Esophagus muscularis mucosa (tissue), 3 donors: Measurements from ENCODE around the gene NME5.

Source experiments
- CTCF ChIP-seq, 3 experiments: fragments of 200-600 bp in 2 of 3; fragments of 450-650 bp in 1 of 3; sonication (generic) in 2 of 3; IDR thresholded peaks; one replicate each; pipeline ENCODE4 v1.5.1; 2017 to 2019; ENCODE audit warnings: antibody characterized with exemption in 3 of 3, mild to moderate bottlenecking in 2 of 3, moderate library complexity in 1 of 3
- POLR2A ChIP-seq: fragments of 450-650 bp; IDR thresholded peaks from one replicate; pipeline ENCODE4 v1.6.1; 2017; ENCODE audit warnings: antibody characterized with exemption, moderate library complexity, mild to moderate bottlenecking, low read depth
- POLR2AphosphoS5 ChIP-seq, 2 donors: sonication (generic); formaldehyde crosslinking; IDR thresholded peaks; one replicate each; pipeline ENCODE4 v1.6.1; 2017; ENCODE audit warnings: antibody characterized with exemption in 2 of 2

- no peak for TF ChIP-seq CTCF (IDR thresholded peaks at IDR 0.05)
- no peak for TF ChIP-seq POLR2A
- no peak for TF ChIP-seq POLR2AphosphoS5 (IDR thresholded peaks at IDR 0.05)
Observed at GRCh38 chr5:138186002-138186447, 46.8 kb upstream of the NME5 start.
